Psoas muscle (tissue), 8 donors: ENCODE results near the gene MCM6. TPM values are rescaled to one million over a fixed set of nuclear protein-coding genes. Genes with fewer than 3 reads are reported as not detected.

Experiments used
- ATAC-seq, 4 donors: fragments of 200-7000 bp; cut with Tn5 transposase; one replicate each; pipeline ENCODE4 v1.9.1; 2020; ENCODE audit warnings: moderate library complexity in 3 of 4, mild to moderate bottlenecking in 2 of 4
- DNase-seq, 2 donors: peaks; one replicate each; pipeline ENCODE4 v3.0.0-alpha.2; 2020
- H3K27ac ChIP-seq: fragments of 200-600 bp; one replicate; pipeline ENCODE4 v1.8.0; 2022
- H3K27me3 ChIP-seq, 3 donors: fragments of 200-600 bp in 1 of 3; one replicate each; pipeline versions ENCODE4 v1.6.1 to v1.8.0; 2013 to 2022; ENCODE audit warnings: low read length in 2 of 3, mild to moderate bottlenecking in 2 of 3, moderate library complexity in 1 of 3; ENCODE audit not compliant: insufficient read depth in 3 of 3
- H3K36me3 ChIP-seq, 2 donors: fragments of 200-600 bp in 1 of 2; one replicate each; pipeline versions ENCODE4 v1.6.1 to v1.8.0; 2013 to 2022; ENCODE audit warnings: low read depth in 1 of 2, mild to moderate bottlenecking in 1 of 2, moderate library complexity in 1 of 2; ENCODE audit not compliant: insufficient read depth in 1 of 2
- H3K4me1 ChIP-seq: fragments of 200-600 bp; one replicate; pipeline ENCODE4 v1.8.0; 2022
- H3K4me3 ChIP-seq: fragments of 200-600 bp; one replicate; pipeline ENCODE4 v1.8.0; 2022; ENCODE audit warnings: mild to moderate bottlenecking
- H3K9me3 ChIP-seq: fragments of 200-600 bp; one replicate; pipeline ENCODE4 v1.8.0; 2022
- CTCF ChIP-seq: fragments of 200-600 bp; IDR thresholded peaks from one replicate; pipeline ENCODE4 v1.8.0; 2022; ENCODE audit warnings: antibody characterized with exemption
- whole genome bisulfite sequencing, 3 donors: extraction: QIAGEN DNeasy Blood & Tissue Kit; methylation state at CpG; one replicate each; pipeline versions ENCODE4 v1.1.6 to v1.1.7; 2013; 5-methylcytosine and 5-hydroxymethylcytosine counted together
- intact Hi-C, 2 donors: fragments of 100-400 bp; cut with DNase I; formaldehyde crosslinking; loops; one replicate each; pipeline versions ENCODE4 v1.11.0 to v1.14.2; 2022
- polyA plus RNA-seq, 3 donors: library from polyadenylated mRNA; stranded (reverse); fragments of 200-250 nt; gene quantifications; one replicate each; pipeline ENCODE4 v1.2.3, GENCODE V29; 2013
- total RNA-seq, 4 donors: library from RNA; stranded (reverse); fragmentation: NEBNext Ultra II Directional in 2 of 4; extraction: Animal tissue kit (Norgen Biotek cat#: 25700) in 2 of 4; gene quantifications; one replicate each; pipeline versions ENCODE4 v1.2.1 to v1.2.4, GENCODE V29; 2021 to 2023
- donor health status: healthy with polysubstance abuse.
- donor health status: DM: no; HTN: no; CAD: no; lungs with moderate emphysema.
- donor health status: Bipolar disorder and iron deficiency.
- donor health status: healthy.
- donor health status: DM: yes; HTN: yes; CAD: no.
- donor health status: DM: no; HTN: no; CAD: no.
- donor health status: DM: no; HTN: no; CAD: no.
- donor health status: DM: yes; HTN: yes; CAD: no.

Gene MCM6
- total and polyA plus RNA-seq, 7 donors = 3.3 to 9.4 (median 6.0) TPM

GRCh38 chr2:135851858-135852257 is 24.4 kb downstream of the MCM6 start:
- Histone ChIP-seq H3K27ac (no peak overlapping the region), H3K4me3 (no peak overlapping the region), H3K9me3 (no peaks in the 10 kb centered on the region), H3K36me3 (peaks cover 0 to 71% of the 10 kb centered on the region in 2 donors), H3K4me1 (no peaks in the 10 kb centered on the region), H3K27me3 (no peaks in the 10 kb centered on the region)
- ATAC-seq = no peak
- no peak for TF ChIP-seq CTCF
- DNase-seq = no peak
- intact Hi-C loops = loop anchor here in 1 of 2 donors (10.0 kb wide), 1 partner anchor 77 kb away; no protein-coding TSS in a partner anchor

GRCh38 chr2:135850892-135851668 is 25.2 kb downstream of the MCM6 start:
- no peaks in the 10 kb centered on the region for H3K9me3 ChIP-seq
- no peak for ATAC-seq
- 86 to 89% (median 89%) methylated on average over 17 of the region's 17 CpGs for WGBS, 3 donors
- H3K4me1 ChIP-seq = no peaks in the 10 kb centered on the region
- DNase-seq = no peak
- H3K36me3 ChIP-seq = peaks cover 0 to 71% of the 10 kb centered on the region in 2 donors
- intact Hi-C loops = loop anchor here in 1 of 2 donors (10.0 kb wide), 1 partner anchor 76 kb away; no protein-coding TSS in a partner anchor
- H3K4me3 ChIP-seq = no peak overlapping the region
- no peaks in the 10 kb centered on the region for H3K27me3 ChIP-seq
- H3K27ac ChIP-seq = no peak overlapping the region
- TF ChIP-seq CTCF = no peak

- TF ChIP-seq CTCF = no peak
- H3K9me3 ChIP-seq = no peaks in the 10 kb centered on the region
- no peak overlapping the region for H3K27ac ChIP-seq
- intact Hi-C loops = loop anchor here in 1 of 2 donors (5.0 kb wide), 1 partner anchor 67 kb away; no protein-coding TSS in a partner anchor
- DNase-seq = no peak
- 97% methylated on average over 3 of the region's 3 CpGs for WGBS, 3 donors
- no peaks in the 10 kb centered on the region for H3K27me3 ChIP-seq
- H3K4me1 ChIP-seq = no peaks in the 10 kb centered on the region
- no peak for ATAC-seq
- H3K36me3 ChIP-seq = peaks cover 0 to 76% of the 10 kb centered on the region in 2 donors
- no peak overlapping the region for H3K4me3 ChIP-seq
These were observed 27.2 kb downstream of the MCM6 start for GRCh38 chr2:135849087-135849486.

- ATAC-seq (no peak), DNase-seq (no peak)
- no peak for TF ChIP-seq CTCF
- no peak overlapping the region for H3K27ac ChIP-seq
- H3K4me3 ChIP-seq = no peak overlapping the region
- peaks cover 0 to 82% of the 10 kb centered on the region in 2 donors for H3K36me3 ChIP-seq
- WGBS, 3 donors = 88 to 95% (median 92%) methylated on average over 5 of the region's 5 CpGs
- H3K27me3 ChIP-seq = no peaks in the 10 kb centered on the region
- intact Hi-C loops = loop anchor here in 1 of 2 donors (5.0 kb wide), 1 partner anchor 64 kb away; no protein-coding TSS in a partner anchor
- H3K4me1 ChIP-seq = no peaks in the 10 kb centered on the region
- H3K9me3 ChIP-seq = no peaks in the 10 kb centered on the region
These were observed 30.2 kb downstream of the MCM6 start for GRCh38 chr2:135845997-135846396.
